ENCODE measurements around the gene CERS6.

GRCh38 chr2:168567836-168568235 lies 111.8 kb downstream of the CERS6 start:
- no peak for TF ChIP-seq CTCF (conservative IDR thresholded peaks at IDR 0.05)
- no peak for TF ChIP-seq ZFX (IDR thresholded peaks at IDR 0.05)
